NCI-H446 (cell line): ENCODE measurements around the gene MED15.

Experiments used
- DNase-seq, 2 experiments: peaks; one replicate each; lab custom pipeline; 2025; lab: John Stamatoyannopoulos, UW

Gene MED15

GRCh38 chr22:20551805-20552442 lies 44.5 kb downstream of the MED15 start:
- DNase-seq, result no peak

GRCh38 chr22:20552443-20553401 lies 45.3 kb downstream of the MED15 start:
- no peak for DNase-seq

- no peak for DNase-seq
Observed at GRCh38 chr22:20553947-20554741, 46.7 kb downstream of the MED15 start.

GRCh38 chr22:20554824-20555223 lies 47.4 kb downstream of the MED15 start:
- no peak for DNase-seq

DNA sequence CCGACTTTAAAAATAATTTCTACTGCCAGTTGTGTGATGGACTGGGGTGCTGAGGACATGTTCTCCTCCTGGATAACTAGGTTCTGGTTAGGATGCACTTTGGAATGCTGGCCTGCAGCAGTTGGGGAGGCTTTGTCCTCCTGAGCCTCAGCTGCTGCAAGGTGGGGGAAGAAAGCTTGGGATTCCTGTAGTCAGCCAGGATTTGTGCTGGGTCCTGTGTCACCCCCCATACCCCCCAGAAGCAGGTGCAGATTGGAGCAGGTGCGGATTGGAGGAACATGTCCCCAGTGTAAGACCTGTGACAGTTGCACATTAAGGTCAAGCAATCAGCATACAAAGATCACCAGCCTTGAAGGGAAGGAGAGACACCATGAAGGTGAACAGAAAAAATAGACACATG lies 51.1 kb downstream of the MED15 start:
- DNase-seq, result no peak

- no peak for DNase-seq
Observed at GRCh38 chr22:20559174-20559760, 51.9 kb downstream of the MED15 start.

DNA sequence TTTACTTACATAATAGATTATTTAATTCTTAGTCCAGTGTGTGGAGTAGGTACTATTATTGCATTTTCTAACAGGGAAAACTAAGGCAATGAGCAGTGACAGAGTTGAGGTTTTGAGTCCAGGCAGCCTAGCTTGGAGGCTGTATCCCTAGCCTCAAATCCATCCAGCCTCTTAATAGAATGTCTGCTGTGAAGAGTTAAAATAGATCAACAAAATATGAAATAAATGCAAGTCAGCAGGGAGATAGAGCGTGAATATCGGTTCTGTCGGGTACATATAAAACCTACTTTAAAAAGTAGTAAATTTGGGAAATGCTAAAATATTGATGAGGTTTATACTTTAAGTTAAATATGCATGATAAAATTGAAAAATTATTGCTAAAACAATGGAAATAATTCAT lies 53.3 kb downstream of the MED15 start:
- no peak for DNase-seq

DNA sequence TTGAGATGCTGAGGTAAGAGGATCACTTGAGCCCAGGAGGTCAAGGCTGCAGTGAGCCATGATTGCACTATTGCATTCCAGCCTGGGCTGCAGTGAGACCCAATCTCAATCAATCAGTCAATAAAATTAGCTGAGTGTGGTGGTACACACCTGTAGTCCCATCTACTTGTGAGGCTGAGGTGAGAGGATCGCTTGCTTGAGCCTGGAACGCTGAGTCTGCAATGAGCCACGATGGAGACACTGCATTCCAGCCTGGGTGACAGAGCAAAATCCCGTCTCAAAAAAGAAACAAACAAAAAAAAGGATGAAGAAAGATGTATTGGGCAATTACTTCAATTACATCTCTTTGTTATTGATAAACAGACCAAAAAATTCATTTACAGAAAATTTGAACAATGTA lies 54.5 kb downstream of the MED15 start:
- DNase-seq, result no peak

GRCh38 chr22:20562607-20563465 lies 55.4 kb downstream of the MED15 start:
- no peak for DNase-seq

- DNase-seq, result no peak
Observed at GRCh38 chr22:20563466-20563906, 56.1 kb downstream of the MED15 start.

DNA sequence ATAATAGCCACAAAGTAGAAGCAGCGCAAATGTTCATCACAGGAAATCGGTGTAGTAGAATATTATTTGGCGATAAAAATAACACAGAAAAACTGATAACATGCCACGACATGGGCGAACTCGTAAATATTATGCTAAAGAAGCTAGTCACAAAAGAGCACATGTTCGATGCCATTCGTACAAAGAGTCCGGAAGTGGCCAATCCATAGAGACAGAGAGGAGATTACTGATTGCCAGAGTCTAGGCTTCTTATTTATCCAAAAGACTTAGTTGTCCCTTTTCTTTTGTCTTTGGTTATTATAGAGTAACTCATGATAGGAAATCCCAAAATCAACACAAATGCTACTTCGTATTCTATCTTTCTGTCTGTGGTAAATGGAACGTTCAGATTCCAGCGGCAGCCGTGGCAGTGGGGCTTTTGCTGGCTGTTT lies 56.5 kb downstream of the MED15 start:
- DNase-seq, result no peak

DNA sequence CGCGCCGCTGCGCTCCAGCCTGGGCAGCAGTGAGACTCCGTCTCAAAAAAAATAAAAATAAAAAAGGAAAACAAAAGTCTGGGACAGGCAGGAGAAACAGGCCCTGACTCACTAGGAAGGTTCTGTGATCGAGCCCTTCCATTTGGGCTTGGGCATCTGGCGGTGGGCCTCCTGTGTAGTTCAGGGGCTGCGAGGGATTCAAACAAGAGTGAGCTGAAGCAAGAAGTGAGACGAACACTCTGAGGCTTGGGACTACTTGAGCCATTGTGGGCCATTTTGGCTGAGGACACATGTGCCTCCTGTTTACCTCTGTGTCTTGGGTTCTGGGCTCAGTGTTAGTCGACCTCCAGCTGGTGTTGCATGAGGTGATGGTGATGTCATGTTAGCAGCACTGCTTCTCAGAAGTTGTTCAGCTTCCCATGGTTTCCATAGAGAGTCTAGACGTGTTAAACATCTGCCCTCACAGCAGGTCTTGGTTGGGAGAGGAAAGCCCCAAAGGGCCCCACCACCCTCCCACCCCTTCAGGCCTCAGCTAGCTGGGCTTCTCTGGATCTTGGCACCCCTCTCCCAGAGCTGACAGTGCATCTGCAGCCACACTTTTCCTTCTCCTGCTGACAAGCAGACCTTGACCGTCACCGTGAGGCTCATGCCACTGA lies 57.8 kb downstream of the MED15 start:
- DNase-seq, result no peak

DNA sequence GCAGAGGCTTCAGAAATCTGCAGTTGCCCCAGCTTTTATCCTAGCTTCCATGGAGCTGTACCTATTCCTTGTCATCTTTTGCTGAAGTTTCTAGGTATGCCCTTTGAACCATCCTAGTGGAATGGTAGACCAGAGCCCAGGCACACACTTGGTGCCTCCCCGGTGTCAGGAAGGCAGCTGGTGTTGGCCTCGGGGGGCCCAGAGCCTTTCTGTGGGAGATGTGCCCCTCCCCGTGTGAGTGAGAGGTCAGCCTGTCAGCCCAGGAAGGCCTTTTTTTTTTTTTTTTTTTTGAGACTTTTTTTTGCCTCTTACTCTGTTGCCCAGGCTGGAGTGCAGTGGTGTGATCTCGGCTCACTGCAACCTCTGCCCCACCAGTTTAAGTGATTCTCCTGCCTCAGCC lies 58.4 kb downstream of the MED15 start:
- no peak for DNase-seq

DNA sequence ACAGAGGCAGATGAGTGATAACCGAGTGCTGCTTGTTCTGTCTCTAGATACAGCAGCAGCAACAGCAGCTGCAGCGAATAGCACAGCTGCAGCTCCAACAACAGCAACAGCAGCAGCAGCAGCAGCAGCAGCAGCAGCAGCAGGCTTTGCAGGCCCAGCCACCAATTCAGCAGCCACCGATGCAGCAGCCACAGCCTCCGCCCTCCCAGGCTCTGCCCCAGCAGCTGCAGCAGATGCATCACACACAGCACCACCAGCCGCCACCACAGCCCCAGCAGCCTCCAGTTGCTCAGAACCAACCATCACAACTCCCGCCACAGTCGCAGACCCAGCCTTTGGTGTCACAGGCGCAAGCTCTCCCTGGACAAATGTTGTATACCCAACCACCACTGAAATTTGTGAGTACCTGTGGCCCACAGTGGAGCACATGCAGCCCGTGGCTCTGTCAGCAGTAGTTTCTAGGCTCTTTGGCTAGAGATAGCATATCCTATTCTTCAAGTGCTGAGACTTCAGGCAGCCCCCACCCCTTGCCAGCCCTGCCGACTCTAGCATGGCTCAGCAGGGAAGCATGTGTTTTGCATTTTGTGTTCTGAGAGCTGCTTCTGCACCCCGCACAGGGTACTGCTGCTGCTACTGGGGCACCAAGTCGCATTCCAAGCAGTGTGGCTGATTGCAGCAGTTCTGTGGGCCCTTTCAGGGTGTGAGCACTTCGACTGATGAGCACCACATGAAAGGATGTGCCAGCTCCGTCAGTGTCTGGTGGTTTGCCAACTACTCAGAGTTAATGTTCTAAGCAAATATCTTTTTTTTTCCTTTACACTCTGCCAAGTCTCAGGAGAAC lies 59.2 kb downstream of the MED15 start:
- DNase-seq, result peak; percentile 49 to 59

DNA sequence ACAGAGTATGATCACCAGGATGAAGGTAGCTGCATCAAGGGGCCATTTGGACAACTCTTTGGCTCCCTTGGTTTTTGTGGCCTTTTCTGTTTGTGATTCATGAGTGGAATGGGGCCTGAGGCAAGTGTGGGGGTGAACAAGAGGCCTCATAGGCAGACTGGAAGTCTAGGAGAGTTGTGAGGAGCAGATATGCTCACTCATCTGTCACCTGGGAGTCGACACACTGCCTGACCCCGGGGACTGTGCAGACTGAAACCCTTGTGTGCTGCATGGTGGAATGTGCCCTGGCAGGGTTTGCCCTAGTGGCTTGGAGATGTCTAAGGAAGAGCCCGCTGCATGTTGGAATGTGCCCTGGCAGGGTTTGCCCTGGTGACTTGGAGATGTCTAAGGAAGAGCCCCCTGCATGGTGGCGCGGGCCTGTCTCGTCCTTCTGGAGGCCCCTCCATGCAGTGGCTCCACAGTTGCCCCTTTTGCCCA lies 60.0 kb downstream of the MED15 start:
- no peak for DNase-seq

DNA sequence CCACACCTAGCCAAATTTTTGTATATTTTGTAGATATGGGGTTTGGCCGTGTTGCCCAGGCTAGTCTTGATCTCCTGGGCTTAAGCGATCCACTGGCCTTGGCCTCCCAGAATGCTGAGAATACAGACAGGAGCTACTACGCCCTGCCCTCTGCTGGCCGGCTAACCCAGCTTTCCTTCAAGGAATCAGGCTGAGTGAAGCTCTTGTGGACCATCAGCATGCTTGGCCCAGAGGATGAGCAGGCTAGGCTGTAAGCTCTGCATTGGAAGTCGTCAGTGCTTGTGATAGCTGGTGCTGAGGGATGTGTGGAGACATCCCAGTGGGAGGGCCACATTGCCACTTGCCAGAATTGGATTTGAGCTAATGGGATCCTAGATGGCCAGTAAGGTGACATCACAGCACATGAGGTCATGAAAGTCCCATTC lies 60.6 kb downstream of the MED15 start:
- no peak for DNase-seq

GRCh38 chr22:20568502-20569058 lies 61.2 kb downstream of the MED15 start:
- no peak for DNase-seq

DNA sequence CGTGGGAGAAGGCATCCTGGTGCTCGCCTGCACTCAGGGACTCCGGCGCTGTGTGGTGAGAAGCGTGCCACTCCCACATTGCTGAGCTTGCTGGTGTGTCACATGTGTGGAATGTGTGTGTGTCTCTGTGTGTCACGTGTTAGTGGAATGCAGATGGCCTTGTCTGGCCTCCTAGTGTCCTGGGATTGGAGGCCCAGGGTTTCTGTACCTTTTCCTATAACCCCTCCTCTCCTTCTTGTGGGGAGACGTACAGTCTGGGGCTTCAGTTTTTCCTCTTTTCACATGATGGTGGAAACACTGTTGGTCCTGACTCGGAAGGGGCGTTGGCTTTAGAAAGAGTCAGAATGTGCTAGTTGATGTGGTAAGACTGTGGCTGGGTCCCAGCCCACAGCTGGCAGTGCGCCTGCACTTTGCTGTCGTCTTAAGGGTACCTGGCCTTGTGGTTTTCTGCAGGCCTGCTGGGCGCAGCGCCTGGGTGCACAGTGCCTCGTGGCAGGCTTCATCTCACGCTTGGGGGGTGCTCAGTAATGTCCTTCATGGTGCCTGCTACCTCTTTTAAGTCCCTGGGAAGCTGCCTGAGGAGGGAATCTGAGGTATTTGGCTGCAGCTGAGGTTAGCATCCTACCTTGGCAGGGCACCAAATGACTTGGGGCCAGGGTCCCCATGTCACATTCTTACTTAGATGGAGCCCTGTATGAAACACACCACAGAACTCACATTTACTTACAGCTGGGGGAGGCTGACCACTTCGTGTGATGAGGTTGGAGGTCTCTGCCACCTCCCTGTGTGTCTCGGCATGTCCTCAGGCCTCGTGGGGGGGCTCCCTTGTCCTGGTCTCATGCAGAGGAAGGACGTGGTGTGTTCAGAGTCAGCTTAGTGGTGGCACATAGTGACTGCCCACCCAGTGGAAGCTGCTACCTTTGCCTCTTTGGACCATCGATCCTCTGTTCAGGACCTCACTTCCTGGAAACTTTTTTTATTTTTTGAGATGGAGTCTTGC lies 61.9 kb downstream of the MED15 start:
- no peak for DNase-seq
